B cell (primary cell): ENCODE data around the gene SPN. TPM values are rescaled to one million over a fixed set of nuclear protein-coding genes. Genes with fewer than 3 reads are reported as not detected.
"Not testable (repeated sequence)": the region's sequence is repeated elsewhere in the genome, so short reads cannot be mapped to it uniquely, and the experiment has no call there.

Source experiments
- ATAC-seq: fragments of 200-7000 bp; cut with Tn5 transposase; one replicate; pipeline ENCODE4 v1.10.0; 2021; ENCODE audit warnings: low read depth, mild to moderate bottlenecking, moderate number of reproducible peaks, moderate library complexity
- CTCF ChIA-PET: fragments of 350-600 bp; sonication (Branson Sonifier 250); formaldehyde crosslinking; loops from one replicate; lab custom pipeline; 2021; ENCODE audit warnings: antibody characterized with exemption, inconsistent platforms; lab: Charles Lee
- POLR2A ChIA-PET: fragments of 350-600 bp; sonication (Branson Sonifier 250); formaldehyde crosslinking; loops from one replicate; lab custom pipeline; 2021; ENCODE audit warnings: antibody characterized with exemption; lab: Charles Lee
- DNase-seq: peaks from one replicate; pipeline ENCODE4 v3.0.0; 2013
- H2AFZ ChIP-seq: 2 replicates; pipeline ENCODE4 v1.6.1; 2012; ENCODE audit warnings: mild to moderate bottlenecking, low read depth, low read length; ENCODE audit not compliant: insufficient read depth, poor library complexity, severe bottlenecking
- H3K27ac ChIP-seq, 2 donors: 1 replicate in 1 of 2; 2 replicates in 1 of 2; pipeline ENCODE4 v1.5.1; 2012 to 2013; ENCODE audit warnings: low read length in 2 of 2, mild to moderate bottlenecking in 2 of 2, moderate library complexity in 1 of 2
- H3K27me3 ChIP-seq, 4 experiments: fragments of 200-600 bp in 1 of 4; sonication (generic) in 1 of 4; replicated peaks in 1 of 4; 1 replicate in 2 of 4; 2 replicates in 2 of 4; pipeline versions ENCODE4 v1.6.1 to v1.7.0; 2013 to 2016; ENCODE audit warnings: low read length in 3 of 4, mild to moderate bottlenecking in 2 of 4, mixed read lengths in 1 of 4, moderate library complexity in 1 of 4; ENCODE audit not compliant: insufficient read depth in 4 of 4, control insufficient read depth in 3 of 4; ENCODE audit errors: control extremely low read depth in 1 of 4
- H3K36me3 ChIP-seq, 2 experiments: replicated peaks in 1 of 2; 1 replicate in 1 of 2; 2 replicates in 1 of 2; pipeline versions ENCODE4 v1.6.1 to v1.7.1; 2013; ENCODE audit warnings: low read length in 1 of 2; ENCODE audit not compliant: insufficient read depth in 2 of 2, control insufficient read depth in 1 of 2; ENCODE audit errors: control extremely low read depth in 1 of 2, extremely low read depth in 1 of 2
- H3K4me1 ChIP-seq, 2 donors: fragments of 200-600 bp in 1 of 2; sonication (generic) in 1 of 2; 1 replicate in 1 of 2; 2 replicates in 1 of 2; pipeline versions ENCODE4 v1.5.1 to v1.6.1; 2013 to 2017; ENCODE audit warnings: low read length in 2 of 2; ENCODE audit not compliant: control insufficient read depth in 2 of 2, insufficient read depth in 2 of 2
- H3K4me2 ChIP-seq: replicated peaks from 2 replicates; pipeline ENCODE3; 2012; ENCODE audit warnings: mild to moderate bottlenecking, low read depth, low read length; ENCODE audit not compliant: poor library complexity, severe bottlenecking
- H3K4me3 ChIP-seq, 5 experiments: fragments of 200-600 bp in 1 of 5; sonication (generic) in 1 of 5; 1 replicate in 3 of 5; 2 replicates in 2 of 5; pipeline versions ENCODE4 v1.5.1 to v1.7.0; 2011 to 2016; ENCODE audit warnings: low read length in 4 of 5, mild to moderate bottlenecking in 4 of 5, low read depth in 2 of 5, control low read depth in 1 of 5, moderate library complexity in 1 of 5; ENCODE audit not compliant: insufficient read depth in 1 of 5; ENCODE audit errors: control extremely low read depth in 1 of 5, extremely low read depth in 1 of 5
- H3K79me2 ChIP-seq: fragments of 200-600 bp; sonication (generic); one replicate; pipeline ENCODE4 v1.6.0; 2016; ENCODE audit warnings: low read length; ENCODE audit not compliant: control insufficient read depth, insufficient read depth
- H3K9ac ChIP-seq: fragments of 200-600 bp; sonication (generic); 2 replicates; pipeline ENCODE4 v1.6.1; 2017; ENCODE audit warnings: mild to moderate bottlenecking, low read length, moderate library complexity
- H3K9me3 ChIP-seq, 3 donors: one replicate each; pipeline versions ENCODE4 v1.6.1 to v1.7.1; 2013; ENCODE audit warnings: low read length in 2 of 3; ENCODE audit not compliant: control insufficient read depth in 2 of 3, insufficient read depth in 1 of 3; ENCODE audit errors: control extremely low read depth in 1 of 3
- H4K20me1 ChIP-seq: 2 replicates; pipeline ENCODE4 v1.6.0; 2012; ENCODE audit warnings: mild to moderate bottlenecking, low read length; ENCODE audit not compliant: insufficient read depth, control insufficient read depth, poor library complexity, severe bottlenecking
- H3K27ac Mint-ChIP-seq: one replicate; pipeline ENCODE4 v1.8.0; 2021; ENCODE audit warnings: mixed read lengths
- H3K27me3 Mint-ChIP-seq: one replicate; pipeline ENCODE4 v1.8.0; 2021; ENCODE audit warnings: mixed read lengths
- H3K4me1 Mint-ChIP-seq: one replicate; pipeline ENCODE4 v1.8.0; 2021; ENCODE audit warnings: mixed read lengths
- H3K4me3 Mint-ChIP-seq: one replicate; pipeline ENCODE4 v1.8.0; 2021; ENCODE audit warnings: mixed read lengths
- H3K9me3 Mint-ChIP-seq: one replicate; pipeline ENCODE4 v1.8.0; 2022; ENCODE audit warnings: mixed read lengths; ENCODE audit not compliant: insufficient read depth
- WGBS: methylation state at CpG from one replicate; pipeline ENCODE4 v1.1.5; 2013; ENCODE audit warnings: missing lambda C conversion rate; ENCODE audit not compliant: insufficient coverage; 5-methylcytosine and 5-hydroxymethylcytosine counted together
- intact Hi-C: fragments of 100-400 bp; cut with micrococcal nuclease; formaldehyde crosslinking; loops from one replicate; pipeline ENCODE4 v1.10.0; 2022
- polyA plus RNA-seq: library from polyadenylated mRNA; depleted of rRNA; stranded (reverse); fragments of >200 nt; gene quantifications from 2 replicates; pipeline ENCODE4 v1.2.3, GENCODE V29; 2012
- total RNA-seq, 2 donors: library from RNA; stranded (reverse); fragments of 120-200 nt in 1 of 2; gene quantifications; 1 replicate in 1 of 2; 2 replicates in 1 of 2; pipeline versions ENCODE4 v1.2.3 to v1.2.4, GENCODE V29; 2013 to 2022

Gene SPN
- total and polyA plus RNA-seq, 2 donors (not counting 1 experiment from before 2014, with no cell fraction given) = 1.1 to 1.9 TPM

- not testable (repeated sequence) for H3K4me2 ChIP-seq
- H3K4me1 Mint-ChIP-seq = peaks cover 13% of the 10 kb centered on the region
These were observed 39.8 kb upstream of the SPN start for GRCh38 chr16:29623253-29623652.

DNA sequence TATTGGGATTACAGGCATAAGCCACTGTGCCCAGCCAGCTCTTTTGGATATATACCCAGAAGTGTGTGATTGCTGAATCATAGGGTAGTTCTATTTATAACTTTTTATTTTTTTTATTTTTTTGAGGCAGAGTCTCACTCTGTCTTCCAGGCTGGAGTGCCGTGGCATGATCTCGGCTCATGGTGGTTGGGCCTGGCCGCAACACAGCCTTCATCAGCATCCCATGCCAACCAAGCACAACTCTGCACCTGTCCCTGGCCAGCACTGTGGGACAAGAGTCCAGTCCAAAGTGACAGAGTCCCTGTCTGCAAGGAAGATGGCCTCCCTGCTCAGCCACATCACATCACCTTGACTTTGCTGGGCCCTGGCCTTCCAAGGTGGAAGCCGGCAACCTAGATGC, 37.9 kb upstream of the SPN start:
- intact Hi-C loops, H3K9me3 Mint-ChIP-seq: not testable (repeated sequence)

More at GRCh38 chr16:29623253-29623652, 39.8 kb upstream of the SPN start:
- H3K79me2 ChIP-seq, CTCF ChIA-PET, H3K9me3 ChIP-seq, H3K27me3 ChIP-seq, H3K36me3 ChIP-seq, H2AFZ ChIP-seq, DNase-seq, H3K27me3 Mint-ChIP-seq, ATAC-seq, intact Hi-C loops, H3K9me3 Mint-ChIP-seq, H4K20me1 ChIP-seq, H3K4me3 Mint-ChIP-seq, H3K4me3 ChIP-seq, H3K27ac Mint-ChIP-seq, POLR2A ChIA-PET, H3K27ac ChIP-seq, H3K9ac ChIP-seq: not testable (repeated sequence)
- H3K4me1 ChIP-seq = peaks cover 7 to 14% of the 10 kb centered on the region in 2 donors
- no CpG with 5 or more reads among the region's 5 CpGs for WGBS

GRCh38 chr16:29626778-29627331, 36.2 kb upstream of the SPN start:
- peaks cover 7 to 14% of the 10 kb centered on the region in 2 donors for H3K4me1 ChIP-seq
- H3K9me3 Mint-ChIP-seq, H3K79me2 ChIP-seq, H3K27me3 Mint-ChIP-seq, H2AFZ ChIP-seq, intact Hi-C loops, H3K4me2 ChIP-seq, H4K20me1 ChIP-seq, H3K27ac ChIP-seq, POLR2A ChIA-PET, H3K27me3 ChIP-seq, H3K9me3 ChIP-seq, H3K36me3 ChIP-seq, H3K9ac ChIP-seq, H3K4me3 ChIP-seq: not testable (repeated sequence)
- WGBS = under 1% methylated on average over 11 of the region's 16 CpGs
- peak overlapping the region; percentile 89 for H3K27ac Mint-ChIP-seq
- peaks cover 13% of the 10 kb centered on the region for H3K4me1 Mint-ChIP-seq
- peak; percentile 73 for ATAC-seq
- H3K4me3 Mint-ChIP-seq = peak overlapping the region; percentile 74
- peak; percentile 80 for DNase-seq
- CTCF ChIA-PET = interaction anchor here (1.1 kb wide), 1 partner anchor 16 kb away, joined by 6 read pairs; no protein-coding TSS in a partner anchor

More for the DNA sequence above, 37.9 kb upstream of the SPN start:
- H3K27me3 ChIP-seq, H3K27ac ChIP-seq, H3K27me3 Mint-ChIP-seq, H3K79me2 ChIP-seq, H4K20me1 ChIP-seq, H3K36me3 ChIP-seq, H3K27ac Mint-ChIP-seq, H3K9ac ChIP-seq, H3K4me2 ChIP-seq, H3K4me3 ChIP-seq, H2AFZ ChIP-seq, DNase-seq, POLR2A ChIA-PET, H3K9me3 ChIP-seq, ATAC-seq, H3K4me3 Mint-ChIP-seq, CTCF ChIA-PET: not testable (repeated sequence)
- H3K4me1 Mint-ChIP-seq = peaks cover 13% of the 10 kb centered on the region
- H3K4me1 ChIP-seq = peaks cover 7 to 14% of the 10 kb centered on the region in 2 donors
- WGBS = no CpG with 5 or more reads among the region's 4 CpGs

DNA sequence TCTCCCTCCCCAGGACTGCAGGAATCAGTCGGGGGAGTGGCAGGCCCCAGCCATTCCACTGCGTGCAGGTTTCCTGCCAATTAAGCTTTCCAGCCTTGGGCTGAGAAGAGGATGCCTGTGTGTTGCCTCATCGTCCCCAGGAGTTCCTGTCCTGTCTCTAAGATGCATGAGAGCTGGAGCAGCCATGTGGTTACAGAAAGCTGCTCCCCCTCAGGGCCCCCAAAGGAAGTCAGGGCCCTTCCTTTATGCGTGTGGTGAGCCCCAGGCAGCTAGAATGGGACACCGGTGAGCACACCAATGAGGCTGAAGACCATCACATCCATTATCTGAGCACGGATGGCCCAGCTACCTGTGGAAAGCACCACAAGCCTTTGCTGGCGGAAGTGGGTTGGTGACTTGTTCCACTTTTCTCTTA, 35.4 kb upstream of the SPN start:
- H3K9ac ChIP-seq, H3K9me3 ChIP-seq, H3K4me2 ChIP-seq, H3K36me3 ChIP-seq, intact Hi-C loops, H2AFZ ChIP-seq, CTCF ChIA-PET, H3K27me3 ChIP-seq, H3K9me3 Mint-ChIP-seq, H4K20me1 ChIP-seq, H3K79me2 ChIP-seq, H3K4me3 ChIP-seq, POLR2A ChIA-PET, H3K27me3 Mint-ChIP-seq: not testable (repeated sequence)
- Histone ChIP-seq H3K27ac (peak overlapping the region in 1 of 2 donors; percentile 29), H3K4me1 (peaks cover 7 to 14% of the 10 kb centered on the region in 2 donors)
- ATAC-seq (peak; percentile 69), DNase-seq (peak; percentile 55)
- H3K27ac Mint-ChIP-seq = peak overlapping the region; percentile 89
- WGBS = no CpG with 5 or more reads among the region's 7 CpGs
- H3K4me1 Mint-ChIP-seq = peaks cover 13% of the 10 kb centered on the region
- H3K4me3 Mint-ChIP-seq = peak overlapping the region; percentile 74
